Testis (tissue), 3 donors: ENCODE results near the gene SPEN. TPM values are rescaled to one million over a fixed set of nuclear protein-coding genes. Genes with fewer than 3 reads are reported as not detected.
A peak's percentile ranks its signal among the peaks of the same experiment; 100 is the strongest.
"Not testable (repeated sequence)": the region's sequence is repeated elsewhere in the genome, so short reads cannot be mapped to it uniquely, and the experiment has no call there.

Source experiments
- DNase-seq: peaks from one replicate; pipeline ENCODE4 v3.0.0-alpha.2; 2019
- H3K27ac ChIP-seq, 2 donors: fragments of 200-600 bp; sonication (generic); one replicate each; pipeline ENCODE4 v1.5.1; 2019
- H3K27me3 ChIP-seq: fragments of 200-600 bp; sonication (generic); one replicate; pipeline ENCODE4 v1.5.1; 2019
- H3K36me3 ChIP-seq: fragments of 200-600 bp; sonication (generic); one replicate; pipeline ENCODE4 v1.5.1; 2017; ENCODE audit warnings: low read depth; ENCODE audit errors: missing control alignments
- H3K4me1 ChIP-seq: fragments of 200-600 bp; sonication (generic); one replicate; pipeline ENCODE4 v1.5.1; 2019
- H3K4me3 ChIP-seq, 2 donors: fragments of 200-600 bp; sonication (generic); one replicate each; pipeline ENCODE4 v1.5.1; 2017 to 2019
- H3K9me3 ChIP-seq: fragments of 200-600 bp; sonication (generic); one replicate; pipeline ENCODE4 v1.5.1; 2017
- POLR2A ChIP-seq: fragments of 450-650 bp; IDR thresholded peaks from one replicate; pipeline ENCODE4 v1.6.1; 2017; ENCODE audit warnings: antibody characterized with exemption, mild to moderate bottlenecking, moderate library complexity
- WGBS, 2 donors: methylation state at CpG; one replicate each; pipeline ENCODE4 v1.1.5; 2018; 5-methylcytosine and 5-hydroxymethylcytosine counted together
- intact Hi-C: fragments of 100-400 bp; cut with DNase I; formaldehyde crosslinking; loops from one replicate; pipeline ENCODE4 v1.15.1; 2023; ENCODE audit warnings: low total_unique reads
- polyA plus RNA-seq: library from polyadenylated mRNA; stranded (reverse); fragments of 350-450 nt; fragmentation: Illumina TruSeq; extraction: RNeasy Lipid Tissue Mini Kit (QIAGEN cat#74804); gene quantifications from one replicate; pipeline ENCODE4 v1.2.3, GENCODE V29; 2014; ENCODE audit warnings: low read depth, low replicate concordance; ENCODE audit not compliant: insufficient read depth
- total RNA-seq, 2 donors: library from RNA; depleted of rRNA; stranded (reverse); fragments of >200 nt; gene quantifications; one replicate each; pipeline ENCODE4 v1.2.3, GENCODE V29; 2016
- TF ChIP-seq, protein P1 (sequence below), 3 experiments: fragments of 450-650 bp in 2 of 3; fragments of 200-600 bp in 1 of 3; sonication (generic) in 1 of 3; IDR thresholded peaks; one replicate each; pipeline ENCODE4 v1.5.1; 2016 to 2019; ENCODE audit warnings: antibody characterized with exemption in 3 of 3, mild to moderate bottlenecking in 2 of 3, moderate library complexity in 1 of 3

Gene SPEN
- total and polyA plus RNA-seq, 3 donors from 2014 or later = 53.2 to 60.6 (median 54.8) TPM

DNA sequence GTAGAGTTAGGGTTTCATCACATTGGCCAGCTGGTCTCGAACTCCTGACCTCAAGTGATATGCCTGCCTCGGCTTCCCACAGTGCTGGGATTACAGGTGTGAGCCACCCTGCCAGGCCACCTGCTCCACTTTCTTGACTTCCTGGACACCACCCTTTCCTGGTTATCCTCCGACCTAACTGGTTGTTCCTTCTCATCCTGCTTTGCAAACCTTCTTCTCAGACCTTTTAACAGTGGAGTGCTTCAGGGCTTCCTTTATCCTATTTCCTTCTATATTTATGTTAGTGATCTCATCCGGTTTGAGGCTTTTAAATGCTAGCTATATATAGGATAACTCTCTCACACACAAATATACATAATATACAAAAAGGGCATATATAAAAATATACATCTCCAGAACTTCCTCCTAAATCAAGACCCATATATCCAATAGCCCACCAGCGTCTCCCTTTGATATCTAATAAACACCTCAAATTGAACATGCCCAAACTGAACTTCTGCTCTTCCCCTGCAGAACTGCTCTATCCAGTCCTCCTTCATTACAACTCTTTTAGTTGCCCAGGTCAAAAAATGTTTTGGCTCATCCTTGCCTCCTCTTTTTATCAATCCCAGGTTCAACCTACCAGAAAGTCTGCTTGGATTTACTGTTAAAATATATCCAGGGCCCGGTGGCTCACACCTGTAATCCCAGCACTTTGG is 20.5 kb upstream of the SPEN start:
- WGBS, 2 donors = 87 to 91% methylated on average over 6 of the region's 6 CpGs
- H3K27ac ChIP-seq = no peak overlapping the region
- TF ChIP-seq, protein P1, sequence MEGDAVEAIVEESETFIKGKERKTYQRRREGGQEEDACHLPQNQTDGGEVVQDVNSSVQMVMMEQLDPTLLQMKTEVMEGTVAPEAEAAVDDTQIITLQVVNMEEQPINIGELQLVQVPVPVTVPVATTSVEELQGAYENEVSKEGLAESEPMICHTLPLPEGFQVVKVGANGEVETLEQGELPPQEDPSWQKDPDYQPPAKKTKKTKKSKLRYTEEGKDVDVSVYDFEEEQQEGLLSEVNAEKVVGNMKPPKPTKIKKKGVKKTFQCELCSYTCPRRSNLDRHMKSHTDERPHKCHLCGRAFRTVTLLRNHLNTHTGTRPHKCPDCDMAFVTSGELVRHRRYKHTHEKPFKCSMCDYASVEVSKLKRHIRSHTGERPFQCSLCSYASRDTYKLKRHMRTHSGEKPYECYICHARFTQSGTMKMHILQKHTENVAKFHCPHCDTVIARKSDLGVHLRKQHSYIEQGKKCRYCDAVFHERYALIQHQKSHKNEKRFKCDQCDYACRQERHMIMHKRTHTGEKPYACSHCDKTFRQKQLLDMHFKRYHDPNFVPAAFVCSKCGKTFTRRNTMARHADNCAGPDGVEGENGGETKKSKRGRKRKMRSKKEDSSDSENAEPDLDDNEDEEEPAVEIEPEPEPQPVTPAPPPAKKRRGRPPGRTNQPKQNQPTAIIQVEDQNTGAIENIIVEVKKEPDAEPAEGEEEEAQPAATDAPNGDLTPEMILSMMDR (IDR thresholded peaks at IDR 0.05) = no peak
- no peak for TF ChIP-seq POLR2A
- no peaks in the 10 kb centered on the region for H3K27me3 ChIP-seq
- intact Hi-C loops = no loop called here
- H3K4me1 ChIP-seq = peaks cover 24% of the 10 kb centered on the region
- DNase-seq = no peak
- no peaks in the 10 kb centered on the region for H3K9me3 ChIP-seq
- no peak overlapping the region for H3K4me3 ChIP-seq
- H3K36me3 ChIP-seq = no peaks in the 10 kb centered on the region

DNA sequence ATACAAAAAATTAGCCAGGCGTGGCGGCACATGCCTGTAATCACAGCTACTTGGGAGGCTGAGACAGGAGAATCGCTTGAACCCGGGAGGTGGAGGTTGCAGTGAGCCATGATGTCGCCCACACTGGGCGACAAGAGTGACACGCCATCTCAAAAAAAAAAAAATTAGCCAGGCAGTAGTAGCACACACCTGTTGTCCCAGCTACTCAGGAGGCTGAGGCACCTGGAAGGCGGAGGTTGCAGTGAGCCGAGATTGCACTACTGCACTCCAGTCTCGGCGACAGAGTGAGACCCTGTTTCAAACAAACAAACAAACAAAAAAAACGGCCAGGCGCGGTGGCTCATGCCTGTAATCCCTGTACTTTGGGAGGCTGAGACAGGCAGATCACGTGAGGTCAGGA is 19.9 kb upstream of the SPEN start:
- intact Hi-C loops = not testable (repeated sequence)

DNA sequence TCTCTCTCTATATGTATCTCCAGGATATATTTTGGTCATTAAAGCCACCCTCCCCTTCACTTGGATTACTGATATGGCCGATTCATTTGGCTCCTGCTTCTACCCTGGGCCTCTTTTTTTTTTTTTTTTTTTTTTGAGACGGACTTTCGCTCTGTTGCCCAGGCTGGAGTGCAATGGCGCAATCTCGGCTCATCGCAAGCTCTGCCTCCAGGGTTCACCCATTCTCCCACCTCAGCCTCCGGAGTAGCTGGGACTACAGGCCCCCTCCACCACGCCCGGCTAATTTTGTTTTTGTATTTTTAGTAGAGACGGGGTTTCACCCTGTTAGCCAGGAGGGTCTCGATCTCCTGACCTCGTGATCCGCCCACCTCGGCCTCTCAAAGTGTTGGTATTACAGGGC is 18.6 kb upstream of the SPEN start:
- H3K4me3 ChIP-seq, H3K27ac ChIP-seq, H3K9me3 ChIP-seq, H3K36me3 ChIP-seq, H3K27me3 ChIP-seq, intact Hi-C loops, DNase-seq: not testable (repeated sequence)
- H3K4me1 ChIP-seq = peaks cover 24% of the 10 kb centered on the region
- WGBS, 2 donors = 86 to 92% methylated on average over 13 to 14 of the region's 14 CpGs

More for the DNA sequence above, 19.9 kb upstream of the SPEN start:
- not testable (repeated sequence) for DNase-seq, H3K27me3 ChIP-seq, H3K4me3 ChIP-seq, H3K9me3 ChIP-seq, H3K36me3 ChIP-seq, H3K27ac ChIP-seq
- 94% methylated on average over 15 of the region's 15 CpGs for WGBS, 2 donors
- H3K4me1 ChIP-seq = peaks cover 24% of the 10 kb centered on the region

DNA sequence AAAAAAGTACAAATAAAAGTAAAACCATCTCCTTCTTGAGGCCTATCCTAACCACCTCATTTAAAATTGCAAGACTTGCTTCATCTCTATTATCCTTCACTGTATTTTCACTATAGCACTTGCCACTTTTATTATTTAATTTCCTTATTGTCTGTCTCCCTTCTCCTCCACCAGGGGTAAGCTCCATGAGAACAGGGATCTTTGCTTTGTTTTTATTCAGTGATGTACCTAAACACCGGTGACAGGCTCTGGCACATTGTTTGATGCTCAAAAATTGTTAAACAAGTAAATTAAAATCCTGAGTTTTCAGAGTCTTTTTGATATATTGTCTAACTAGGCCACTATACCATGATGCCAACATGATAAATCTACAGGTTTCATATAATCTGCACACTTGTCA is 17.2 kb upstream of the SPEN start:
- 68 to 70% methylated on average over 1 of the region's 1 CpG for WGBS, 2 donors
- peak overlapping the region in 1 of 2 donors; percentile 78 for H3K27ac ChIP-seq

DNA sequence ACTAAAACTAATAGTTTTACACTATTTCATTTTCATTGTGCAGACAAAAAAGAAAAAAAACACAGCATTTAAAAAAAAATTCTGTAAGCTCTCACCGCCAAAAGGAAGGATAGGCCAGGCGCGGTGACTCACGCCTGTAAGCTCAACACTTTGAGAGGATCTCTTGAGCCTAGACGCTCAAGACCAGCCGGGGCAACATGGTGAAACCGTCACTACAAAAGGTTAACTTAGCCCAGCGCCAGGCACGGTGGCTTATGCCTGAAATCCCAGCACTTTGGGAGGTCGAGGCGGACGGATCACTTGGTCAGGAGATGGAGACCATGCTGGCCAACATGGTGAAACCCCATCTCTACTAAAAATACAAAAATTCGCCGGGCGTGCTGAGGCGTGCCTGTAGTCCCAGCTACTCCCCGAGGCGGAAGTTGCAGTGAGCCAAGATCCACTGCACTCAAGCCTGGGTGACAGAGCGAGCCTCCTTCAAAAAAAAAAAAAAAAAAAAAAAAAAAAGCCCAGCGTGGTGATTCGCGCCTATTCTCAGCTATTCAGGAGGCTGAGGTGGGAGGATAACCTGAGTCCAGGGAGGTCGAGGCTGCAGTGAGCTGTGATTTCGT is 14.3 kb upstream of the SPEN start:
- no peaks in the 10 kb centered on the region for H3K9me3 ChIP-seq
- intact Hi-C loops = loop anchor here (10.0 kb wide), 1 partner anchor 52 kb away; no protein-coding TSS in a partner anchor
- WGBS, 2 donors = 19 to 42% methylated on average over 22 to 24 of the region's 24 CpGs

More for the DNA sequence above, 17.2 kb upstream of the SPEN start:
- H3K36me3 ChIP-seq = no peaks in the 10 kb centered on the region
- TF ChIP-seq, protein P1 (IDR thresholded peaks at IDR 0.05) = peak in 2 of 3 experiments; percentile 5 to 12
- TF ChIP-seq POLR2A = no peak
- DNase-seq = no peak
- H3K4me3 ChIP-seq = no peak overlapping the region
- no peaks in the 10 kb centered on the region for H3K9me3 ChIP-seq
- H3K27me3 ChIP-seq = no peaks in the 10 kb centered on the region
- intact Hi-C loops = loop anchor here (10.0 kb wide), 1 partner anchor 55 kb away; no protein-coding TSS in a partner anchor
- peaks cover 23% of the 10 kb centered on the region for H3K4me1 ChIP-seq

More for the DNA sequence above, 14.3 kb upstream of the SPEN start:
- DNase-seq = peak; percentile 60
- H3K4me1 ChIP-seq = peaks cover 15% of the 10 kb centered on the region
- H3K36me3 ChIP-seq = no peaks in the 10 kb centered on the region
- H3K27me3 ChIP-seq = no peaks in the 10 kb centered on the region
- peak overlapping the region; percentile 84 to 89 for H3K4me3 ChIP-seq
- TF ChIP-seq, protein P1 (IDR thresholded peaks at IDR 0.05) = no peak
- no peak for TF ChIP-seq POLR2A
- H3K27ac ChIP-seq = peak overlapping the region; percentile 100
